Stimulated activated CD4-positive, alpha-beta T cell treated with anti-CD3 and anti-CD28 coated beads, Interleukin-15, amount 100 ng/mL, for 24 hours (primary cell): ENCODE data around the gene STARD13.
"Not testable (repeated sequence)": the region's sequence is repeated elsewhere in the genome, so short reads cannot be mapped to it uniquely, and the experiment has no call there.

Experiments
- DNase-seq: peaks from one replicate; pipeline ENCODE4 v3.0.0-alpha.2; 2020

STARD13 gene

DNA sequence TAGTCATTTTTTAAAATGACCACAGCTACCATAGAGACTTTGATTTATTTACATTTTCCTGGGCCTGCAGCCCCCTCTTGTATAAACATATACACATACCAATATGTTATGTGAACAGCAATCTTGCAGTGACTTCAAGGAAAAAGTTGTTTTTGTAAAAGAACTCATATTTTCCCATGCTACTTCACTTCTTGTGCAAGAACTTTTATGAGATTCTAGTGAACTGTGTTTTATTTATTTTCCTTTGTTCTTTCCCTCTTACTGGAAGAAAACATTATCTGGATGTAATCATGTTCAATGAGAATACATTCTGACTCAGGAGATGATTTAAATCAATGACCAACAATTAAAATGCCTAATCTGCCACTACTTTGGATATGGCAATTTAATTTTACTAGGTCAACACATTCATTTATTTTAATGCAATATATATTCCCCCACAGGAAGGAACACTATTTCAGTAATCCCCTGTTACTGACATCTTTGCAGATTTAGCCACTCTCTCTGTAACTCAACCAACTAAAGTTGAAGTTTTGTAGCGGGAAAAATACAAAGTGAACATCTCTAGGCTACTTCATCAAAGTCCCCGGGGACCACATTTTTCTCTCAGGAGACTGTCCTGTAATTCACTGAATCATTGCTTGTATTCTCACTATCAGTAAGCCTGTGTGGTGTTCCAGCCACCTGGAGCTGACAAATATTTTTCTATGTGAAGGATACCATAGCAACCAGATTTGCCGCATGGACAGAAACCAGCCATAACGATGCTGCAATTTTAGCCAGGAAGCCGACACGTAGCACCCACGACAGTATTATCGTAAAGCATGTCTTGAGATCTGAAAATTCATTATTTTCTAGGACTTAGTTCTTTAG lies 90.5 kb downstream of the STARD13 start:
- DNase-seq, result no peak

DNA sequence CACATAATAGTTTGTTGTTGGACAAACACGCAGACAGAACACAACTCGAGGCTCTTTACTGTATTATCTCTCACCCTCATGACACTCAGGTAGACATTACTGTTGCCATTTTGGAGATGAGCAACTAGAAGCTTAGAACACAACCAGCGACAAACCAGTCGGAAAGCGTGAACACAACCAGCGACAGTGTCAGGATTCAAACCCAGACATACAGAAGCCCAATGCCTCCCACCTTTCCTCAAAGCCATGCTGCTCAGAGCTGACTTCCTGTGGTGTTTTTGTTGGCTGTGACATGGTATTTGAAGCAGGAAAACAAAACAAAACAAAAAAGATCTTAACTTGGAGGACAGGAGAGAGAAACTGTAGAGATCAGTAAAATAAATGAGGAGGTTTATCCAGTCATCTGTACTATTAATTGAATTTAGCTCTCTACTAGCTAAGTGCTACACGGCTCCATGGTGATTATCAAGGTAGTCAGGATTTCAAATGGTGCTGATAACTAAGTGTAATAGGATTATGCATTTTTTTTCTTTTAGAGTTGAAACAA lies 92.1 kb downstream of the STARD13 start:
- no peak for DNase-seq

DNA sequence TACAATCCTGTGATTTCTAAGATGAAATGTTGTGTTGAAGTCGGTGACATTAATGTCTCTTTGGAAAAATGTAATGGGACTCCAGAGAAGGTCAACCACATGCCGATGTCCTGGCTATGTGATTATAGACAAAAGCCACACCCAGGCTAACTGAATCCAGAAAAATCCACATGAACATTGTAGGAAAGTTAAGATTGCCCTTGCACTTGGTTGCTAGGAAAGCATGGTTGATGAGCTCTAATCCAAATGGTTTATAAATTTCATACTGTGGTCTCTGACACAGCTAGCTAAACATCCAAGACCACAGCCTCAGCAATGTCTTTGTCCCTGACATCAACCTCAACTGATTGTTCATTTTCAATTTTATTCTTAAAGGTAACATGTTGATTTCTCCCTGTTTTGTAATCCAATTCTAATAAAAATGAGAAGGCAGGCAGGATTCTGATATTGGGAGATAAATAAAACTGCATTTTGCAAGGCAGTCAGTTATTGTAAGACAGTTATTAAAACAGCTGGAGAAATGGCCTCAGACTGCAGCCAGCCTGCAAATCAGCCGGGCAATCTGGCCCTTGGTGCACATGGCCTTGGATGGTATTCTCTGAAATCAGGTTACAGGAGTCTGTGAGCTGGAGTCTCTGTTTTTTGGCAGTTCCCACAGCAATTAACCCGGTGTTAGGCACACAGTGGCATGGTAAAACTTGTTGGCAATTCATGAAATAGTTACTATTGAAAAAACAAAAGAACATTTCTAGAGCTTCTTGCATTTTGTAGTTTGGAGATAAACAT lies 93.9 kb downstream of the STARD13 start:
- no peak for DNase-seq

DNA sequence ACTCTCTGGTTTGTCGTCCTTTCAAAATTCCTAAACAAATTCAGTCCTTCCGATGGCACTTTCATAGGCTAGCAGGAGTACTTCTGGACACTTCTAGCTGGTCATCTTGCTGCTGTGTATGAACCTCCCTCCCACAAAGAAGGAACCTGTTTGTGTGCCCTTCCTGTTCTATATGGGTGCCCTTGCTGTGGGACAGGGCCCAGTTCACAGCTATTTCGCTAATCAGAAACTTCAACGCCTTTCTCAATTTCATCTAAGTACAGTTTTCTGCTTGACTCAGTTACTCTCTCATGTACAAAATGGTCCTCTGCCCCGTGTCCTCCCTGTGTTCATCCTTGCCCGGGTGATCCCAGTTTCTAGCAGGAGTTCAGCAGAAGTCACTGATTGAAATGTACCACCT lies 96.1 kb downstream of the STARD13 start:
- DNase-seq, result no peak

- no peak for DNase-seq
These were observed 97.3 kb downstream of the STARD13 start for GRCh38 chr13:33188093-33188882.

DNA sequence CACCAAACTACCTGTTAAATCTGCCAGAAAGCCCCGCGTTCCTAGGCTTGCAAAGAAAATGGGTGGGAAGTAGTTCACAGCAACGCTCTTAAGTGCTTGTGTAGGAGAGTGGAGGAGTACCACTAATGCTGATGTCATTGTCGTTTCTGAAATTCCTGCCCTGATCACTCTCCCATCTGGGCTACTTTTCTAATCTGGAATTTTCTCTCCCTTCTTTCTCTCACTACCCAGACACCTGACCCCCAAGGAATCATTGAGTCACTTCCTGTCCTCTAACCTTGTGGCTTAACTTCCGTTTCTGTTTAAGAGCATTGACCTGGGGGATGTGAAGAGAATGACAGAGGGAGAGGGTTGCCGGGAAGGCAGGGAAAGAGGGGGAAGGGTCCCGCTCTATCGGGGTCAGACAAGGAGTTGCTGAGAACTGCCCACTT lies 98.7 kb downstream of the STARD13 start:
- DNase-seq, result no peak

DNA sequence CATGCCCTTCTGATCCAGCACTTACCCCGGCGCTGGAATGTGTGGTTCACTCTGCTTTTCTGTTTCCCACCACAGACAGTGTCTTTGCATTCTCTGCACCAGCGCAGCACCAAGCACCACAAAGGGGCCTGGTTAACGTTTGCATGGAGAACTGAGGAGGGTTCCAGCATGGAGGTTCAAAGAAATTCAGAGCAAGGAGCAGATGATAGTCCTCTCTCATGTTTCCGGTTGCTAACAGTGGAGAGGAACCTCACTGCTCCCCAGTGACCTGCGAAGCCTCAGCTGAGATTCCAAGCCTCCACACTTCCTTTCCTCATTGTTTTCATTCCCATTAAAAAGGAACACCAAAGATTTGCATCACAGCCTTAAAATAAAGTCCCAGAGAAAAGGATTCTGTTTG lies 99.7 kb downstream of the STARD13 start:
- no peak for DNase-seq

GRCh38 chr13:33184530-33184929 lies 101.0 kb downstream of the STARD13 start:
- no peak for DNase-seq

GRCh38 chr13:33184112-33184490 lies 101.5 kb downstream of the STARD13 start:
- no peak for DNase-seq

DNA sequence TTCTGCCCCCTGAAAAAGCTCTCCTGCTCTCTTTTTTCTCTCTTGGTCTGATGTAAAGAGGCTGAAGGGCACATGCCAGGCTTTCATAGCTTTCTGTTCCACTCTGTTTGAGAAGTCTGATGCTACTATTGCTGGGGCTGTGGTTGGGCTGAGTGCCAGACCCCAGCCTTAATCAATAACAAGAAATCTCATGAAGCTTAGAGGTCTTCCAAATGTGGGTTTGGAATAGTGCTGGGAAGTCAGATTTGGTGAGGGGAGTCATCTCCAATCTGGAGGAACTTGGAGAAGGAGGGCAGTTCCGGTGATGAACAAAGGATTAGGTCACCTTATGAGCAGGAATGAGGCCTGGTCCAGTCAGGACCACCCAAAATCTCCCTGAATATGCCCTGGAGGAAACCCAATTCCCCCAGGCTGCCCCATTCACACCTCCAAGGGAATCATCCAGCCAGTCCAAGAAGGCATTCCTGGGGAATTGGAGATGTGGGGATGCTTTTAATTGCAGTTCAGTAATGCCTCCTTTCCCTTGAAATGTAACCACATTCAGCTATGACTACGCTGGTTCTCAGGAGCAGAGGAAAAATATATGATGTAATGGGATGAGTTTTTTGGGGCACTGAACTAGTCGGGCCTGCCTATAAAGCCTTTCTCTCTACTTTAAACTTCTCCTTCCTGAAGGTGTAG lies 102.0 kb downstream of the STARD13 start:
- no peak for DNase-seq

DNA sequence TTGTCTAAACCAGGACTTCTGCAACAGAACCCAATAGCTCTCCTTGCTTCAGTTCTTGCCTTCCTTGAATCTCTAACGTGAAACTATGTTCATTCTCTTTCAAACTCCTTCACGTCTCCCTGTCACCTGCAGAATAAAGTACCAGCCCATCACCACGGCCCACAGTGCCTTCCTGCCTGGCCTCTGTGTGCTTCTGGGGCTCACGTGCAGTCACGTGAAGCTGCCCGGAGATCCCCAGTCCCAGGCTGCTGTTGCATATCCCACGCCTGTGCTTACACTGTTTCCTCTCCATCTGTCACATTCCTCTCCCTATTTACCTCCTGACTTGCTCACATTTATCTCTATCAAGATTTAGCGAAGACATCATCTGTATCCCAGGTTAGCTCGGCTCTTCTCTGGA lies 102.8 kb downstream of the STARD13 start:
- no peak for DNase-seq

GRCh38 chr13:33181264-33181663 lies 104.3 kb downstream of the STARD13 start:
- no peak for DNase-seq

GRCh38 chr13:33180122-33180804 lies 105.3 kb downstream of the STARD13 start:
- DNase-seq, result no peak

GRCh38 chr13:33179463-33179862 lies 106.1 kb downstream of the STARD13 start:
- no peak for DNase-seq

- DNase-seq, result no peak
These were observed 107.2 kb downstream of the STARD13 start for GRCh38 chr13:33178209-33178840.

DNA sequence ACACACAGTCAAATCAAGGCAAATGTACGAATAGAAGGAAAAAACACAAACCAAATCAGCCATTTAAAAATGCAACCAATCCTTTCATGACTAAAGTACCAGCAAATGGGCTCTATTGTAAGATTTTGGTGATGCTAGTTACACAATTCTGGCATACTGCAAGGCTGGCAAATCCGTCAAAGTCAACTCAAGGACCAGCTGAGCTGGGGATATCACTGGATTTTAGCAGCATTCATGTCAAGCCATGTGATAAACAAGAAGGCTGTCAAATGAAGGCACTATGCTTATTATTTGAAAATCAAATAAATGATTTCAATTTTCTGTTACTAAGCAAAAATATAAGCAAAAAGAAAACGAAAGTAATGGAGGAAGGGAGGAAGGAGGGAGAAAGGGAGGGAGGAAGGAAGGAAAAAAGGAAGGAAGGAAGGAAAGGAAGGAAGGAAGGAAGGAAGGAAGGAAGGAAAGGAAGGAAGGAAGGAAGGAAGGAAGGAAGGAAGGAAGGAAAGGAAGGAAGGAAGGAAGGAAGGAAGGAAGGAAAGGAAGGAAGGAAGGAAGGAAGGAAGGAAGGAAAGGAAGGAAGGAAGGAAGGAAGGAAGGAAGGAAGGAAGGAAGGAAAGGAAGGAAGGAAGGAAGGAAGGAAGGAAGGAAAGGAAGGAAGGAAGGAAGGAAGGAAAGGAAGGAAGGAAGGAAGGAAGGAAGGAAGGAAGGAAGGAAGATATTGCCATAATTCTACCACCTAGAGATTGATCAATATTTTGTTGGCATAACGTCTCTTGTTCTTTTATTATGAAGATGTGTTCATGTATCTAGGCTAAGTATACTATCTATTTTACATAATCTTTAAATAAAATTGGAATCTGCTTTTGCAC lies 108.0 kb downstream of the STARD13 start:
- not testable (repeated sequence) for DNase-seq

DNA sequence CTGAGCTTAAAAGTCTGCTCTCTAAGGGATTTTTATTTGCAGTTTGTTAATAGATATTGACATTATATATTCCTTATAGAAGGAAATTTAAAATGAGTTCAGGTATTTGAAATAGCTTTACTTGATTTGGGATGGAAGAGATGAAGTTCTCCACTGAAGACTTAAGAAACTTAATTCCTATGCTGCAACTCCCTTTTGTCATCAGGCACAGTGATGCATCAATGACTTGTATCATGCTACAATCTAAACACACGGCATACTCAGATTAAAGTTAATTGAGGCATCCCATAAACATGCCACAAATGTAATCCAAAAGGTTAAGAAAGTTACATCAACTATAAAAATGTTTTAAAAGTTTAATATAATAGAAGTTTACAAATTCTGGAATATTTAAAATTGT lies 109.0 kb downstream of the STARD13 start:
- no peak for DNase-seq

DNA sequence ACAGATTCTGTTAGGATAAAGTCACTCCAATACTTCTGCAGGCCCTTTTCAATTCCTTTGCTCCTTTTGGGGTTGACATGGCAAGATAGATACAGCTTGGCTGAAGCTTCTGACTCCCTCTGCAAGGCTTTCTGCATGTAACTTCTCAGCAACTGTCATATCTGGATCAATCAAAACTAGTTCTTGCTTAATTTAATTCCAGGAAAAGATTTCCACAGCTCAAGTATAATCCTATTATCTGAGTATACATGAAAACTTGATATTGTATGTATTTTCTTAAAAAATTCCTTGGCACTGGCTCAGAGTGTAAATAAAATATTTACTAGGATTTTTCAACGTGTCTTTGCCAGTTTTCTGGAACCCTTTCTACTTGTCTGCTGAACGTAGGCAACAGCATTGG lies 109.6 kb downstream of the STARD13 start:
- no peak for DNase-seq

- DNase-seq, result no peak
These were observed 110.6 kb downstream of the STARD13 start for GRCh38 chr13:33174931-33175330.

- DNase-seq, result no peak
These were observed 111.1 kb downstream of the STARD13 start for GRCh38 chr13:33174491-33174890.
